Fibroblast of gingiva (primary cell): ENCODE results near the gene KDM4C.

ENCODE experiments used
- DNase-seq: peaks from one replicate; pipeline ENCODE4 v3.0.0-alpha.2; 2011; ENCODE audit warnings: low read depth

KDM4C gene

GRCh38 chr9:7097785-7098752, 340.3 kb downstream of the KDM4C start:
- peak; percentile 74 for DNase-seq

- DNase-seq, result no peak
These were observed 345.6 kb downstream of the KDM4C start for GRCh38 chr9:7103367-7103766.

GRCh38 chr9:7103771-7104170, 346.0 kb downstream of the KDM4C start:
- no peak for DNase-seq

GRCh38 chr9:7104625-7105024, 346.9 kb downstream of the KDM4C start:
- DNase-seq, result no peak

DNA sequence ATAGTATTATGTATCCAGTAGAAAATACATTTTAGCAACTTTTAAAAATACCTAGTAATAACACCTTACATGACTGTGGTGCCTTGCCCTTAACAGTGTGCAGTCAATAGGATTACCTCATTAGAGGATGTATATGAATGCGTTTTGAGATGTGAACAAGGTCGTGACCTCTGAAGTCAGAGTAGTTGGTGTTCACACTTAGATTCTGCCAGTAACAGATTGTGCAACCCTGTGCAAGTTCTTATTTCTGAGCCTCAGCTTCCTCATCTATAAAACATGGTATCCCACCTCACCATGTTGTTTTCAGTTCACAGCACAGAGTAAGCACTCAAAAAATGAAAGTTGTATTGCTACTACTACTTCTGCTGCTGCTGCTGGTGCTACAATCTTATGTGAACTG, 347.3 kb downstream of the KDM4C start:
- DNase-seq, result no peak

DNA sequence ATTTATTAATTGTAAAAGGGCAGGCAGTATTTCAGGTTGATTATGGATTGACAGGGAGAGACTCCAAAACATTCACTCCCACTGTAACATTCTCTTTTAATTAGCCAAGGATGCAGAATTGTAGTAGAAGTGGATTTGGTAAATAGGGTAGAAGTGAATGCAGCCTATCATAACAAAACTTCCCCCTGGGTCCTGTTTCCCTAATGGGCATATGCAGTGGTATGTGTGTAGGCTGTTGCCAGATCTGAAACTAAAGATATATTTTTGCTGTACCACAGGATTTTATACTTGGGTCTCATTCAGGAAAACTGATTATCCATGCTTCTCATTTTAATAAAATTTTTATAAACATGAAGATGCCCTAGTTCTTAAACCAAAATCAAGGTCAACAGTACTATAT, 351.2 kb downstream of the KDM4C start:
- DNase-seq, result peak; percentile 62

DNA sequence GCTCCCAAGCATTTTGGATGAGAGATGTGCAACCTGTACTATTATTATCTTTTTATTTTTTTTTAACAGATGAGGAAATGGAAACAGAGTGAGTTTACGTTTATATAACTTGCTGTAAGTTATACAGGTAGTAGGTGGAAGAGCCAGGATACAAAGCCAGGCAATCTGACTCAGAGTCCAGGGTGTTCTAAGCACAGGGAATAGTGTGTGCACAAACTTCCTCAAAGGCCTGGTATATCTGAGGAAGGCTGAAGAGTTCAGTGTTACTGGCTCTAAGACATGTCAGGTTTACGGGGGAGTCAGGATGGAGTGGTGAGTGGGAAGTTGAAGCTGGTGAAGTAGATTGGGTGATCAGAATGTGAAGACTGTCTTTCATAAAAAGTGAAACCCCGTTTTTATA, 353.6 kb downstream of the KDM4C start:
- DNase-seq, result no peak

DNA sequence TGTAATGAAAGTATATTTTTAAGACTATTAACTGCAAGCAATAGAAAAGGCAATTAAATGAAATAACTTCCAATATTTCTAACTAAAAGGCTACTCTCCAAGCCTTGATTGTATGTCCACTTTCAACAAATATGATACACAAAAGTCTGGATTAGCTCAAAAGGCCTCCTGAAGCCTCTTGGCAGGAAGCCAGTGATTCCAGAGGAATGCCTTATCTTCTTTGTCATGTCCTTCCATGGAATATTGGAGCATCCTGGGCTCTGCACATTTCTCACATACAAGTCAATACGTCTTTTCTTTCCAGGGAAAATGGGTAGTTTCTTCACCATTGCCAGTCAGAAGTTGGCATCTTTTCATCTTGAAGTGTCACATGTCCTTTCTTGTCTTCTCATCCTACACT, 357.8 kb downstream of the KDM4C start:
- no peak for DNase-seq

- peak; percentile 91 for DNase-seq
These were observed 360.1 kb downstream of the KDM4C start for GRCh38 chr9:7117676-7118561.

GRCh38 chr9:7118633-7119032, 360.9 kb downstream of the KDM4C start:
- no peak for DNase-seq

GRCh38 chr9:7119612-7120011, 361.8 kb downstream of the KDM4C start:
- no peak for DNase-seq

- DNase-seq, result no peak
These were observed 363.3 kb downstream of the KDM4C start for GRCh38 chr9:7121055-7121454.

- no peak for DNase-seq
These were observed 363.9 kb downstream of the KDM4C start for GRCh38 chr9:7121664-7122063.

GRCh38 chr9:7123743-7124142, 366.0 kb downstream of the KDM4C start:
- no peak for DNase-seq

DNA sequence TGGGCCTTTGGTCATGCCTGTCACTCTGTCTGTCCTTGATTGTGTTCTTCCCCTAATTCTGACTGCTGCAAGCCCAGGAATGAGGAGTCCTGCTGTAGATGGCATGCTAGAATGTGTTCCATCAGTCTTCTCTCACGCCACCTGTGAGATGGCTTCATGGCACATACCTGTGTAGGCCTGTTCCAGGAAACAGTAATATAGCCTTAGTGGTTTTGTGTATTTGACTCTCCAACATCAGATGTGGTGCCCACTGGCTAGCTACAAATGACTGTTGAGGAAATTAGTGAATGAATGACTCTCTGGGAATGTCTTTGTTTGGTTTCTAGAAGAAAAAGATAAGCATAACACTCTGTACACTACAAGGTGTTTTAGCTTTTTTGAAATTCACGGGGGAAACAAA, 367.5 kb downstream of the KDM4C start:
- DNase-seq, result no peak

GRCh38 chr9:7129391-7129790, 371.6 kb downstream of the KDM4C start:
- no peak for DNase-seq

GRCh38 chr9:7130266-7130820, 372.6 kb downstream of the KDM4C start:
- no peak for DNase-seq

DNA sequence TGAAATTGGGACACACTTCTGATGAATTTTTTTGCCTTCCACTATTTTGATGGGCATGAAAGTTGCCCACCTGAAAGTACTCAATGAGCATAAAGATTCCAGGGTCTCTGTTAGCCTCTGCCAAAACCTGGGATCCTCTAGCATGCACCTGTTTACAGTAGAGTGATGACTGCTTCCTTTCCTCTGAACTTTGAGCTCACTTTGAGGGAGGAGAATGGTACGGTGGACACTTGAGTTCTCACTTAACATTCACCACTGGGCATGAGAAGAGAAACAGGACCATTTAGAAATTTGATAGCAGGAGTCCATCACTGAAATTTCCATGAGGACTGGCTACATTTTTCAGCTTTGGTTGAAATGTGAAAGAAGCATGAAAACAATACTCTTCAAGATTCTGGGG, 374.8 kb downstream of the KDM4C start:
- DNase-seq, result no peak

DNA sequence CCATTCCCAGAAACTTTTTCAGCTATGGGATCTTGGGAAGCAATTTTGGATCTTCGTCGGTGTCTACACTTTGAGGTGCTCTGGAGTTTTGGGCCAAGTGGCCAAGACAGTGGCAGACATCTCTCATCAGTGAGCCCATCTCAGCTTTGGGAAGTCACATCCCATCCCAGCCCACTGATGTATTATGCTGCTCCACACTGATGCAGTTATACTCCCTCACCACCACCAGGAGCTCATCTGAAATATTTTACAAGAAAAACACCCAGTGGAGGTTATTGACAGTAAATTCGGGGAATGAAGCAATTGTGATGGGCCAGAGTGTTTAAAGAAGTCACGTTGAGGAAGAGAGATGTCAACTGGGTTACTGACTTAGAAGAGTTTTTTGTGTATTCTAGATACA, 378.0 kb downstream of the KDM4C start:
- DNase-seq, result no peak

GRCh38 chr9:7137040-7137439, 379.3 kb downstream of the KDM4C start:
- no peak for DNase-seq

GRCh38 chr9:7137571-7137970, 379.8 kb downstream of the KDM4C start:
- DNase-seq, result no peak

DNA sequence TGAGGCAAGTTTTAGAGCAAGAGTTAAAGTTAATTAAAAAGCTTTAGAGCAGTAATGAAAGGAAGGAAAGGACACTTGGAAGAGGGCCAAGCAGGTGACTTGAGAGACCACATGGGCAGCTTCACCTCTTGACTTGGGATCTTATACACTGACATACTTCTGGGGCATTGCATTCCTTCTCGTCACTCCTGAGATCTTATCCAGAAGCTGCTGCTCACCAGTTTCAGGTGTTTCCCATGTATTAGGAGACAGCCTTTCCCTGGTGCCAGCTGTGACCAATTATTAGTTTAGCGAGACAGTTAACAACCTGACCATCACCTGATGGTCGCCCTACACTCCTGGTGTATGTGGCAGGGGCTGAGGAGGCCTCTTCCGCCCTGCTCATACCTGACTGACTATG, 382.1 kb downstream of the KDM4C start:
- no peak for DNase-seq

DNA sequence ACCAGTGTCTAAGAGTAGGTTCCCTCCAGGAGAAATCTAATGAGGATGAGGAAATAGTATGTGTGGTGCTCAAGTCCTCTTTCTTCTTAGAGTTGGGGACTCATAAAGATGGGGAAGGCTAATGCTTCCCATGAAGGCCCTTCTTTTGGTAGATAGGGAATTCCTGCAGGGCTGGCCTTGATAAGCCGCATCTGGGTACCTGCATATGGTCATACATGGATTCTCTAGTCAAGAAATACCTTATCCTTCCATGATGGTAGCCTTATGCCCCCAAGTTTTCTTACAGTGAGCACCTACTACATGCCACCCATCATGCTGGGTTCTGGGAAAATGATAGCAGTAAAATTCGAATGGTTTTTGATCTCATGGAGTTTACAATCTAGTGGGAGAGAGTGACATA, 382.6 kb downstream of the KDM4C start:
- DNase-seq, result no peak
